WTC11 (cell line): ENCODE results near the gene BDKRB2.

Experiments used
- CBFB ChIP-seq: sonication (generic); formaldehyde crosslinking; IDR thresholded peaks from 2 replicates; pipeline ENCODE4 v1.8.1; 2022; ENCODE audit warnings: mild to moderate bottlenecking, low read depth, missing genetic modification reagents
- CTCF ChIP-seq: fragments of 200-600 bp; IDR thresholded peaks from 2 replicates; pipeline ENCODE4 v1.8.0; 2022; ENCODE audit warnings: antibody characterized with exemption
- FOXJ3 ChIP-seq: sonication (generic); formaldehyde crosslinking; IDR thresholded peaks from 2 replicates; pipeline ENCODE4 v1.9.0; 2021; ENCODE audit warnings: missing genetic modification reagents, mild to moderate bottlenecking, borderline replicate concordance
- FOXK1 ChIP-seq: sonication (generic); formaldehyde crosslinking; IDR thresholded peaks from 2 replicates; pipeline ENCODE4 v1.8.0; 2022; ENCODE audit warnings: mild to moderate bottlenecking, moderate library complexity, missing genetic modification reagents
- HMGXB4 ChIP-seq: sonication (generic); formaldehyde crosslinking; IDR thresholded peaks from 2 replicates; pipeline ENCODE4 v1.8.1; 2023; ENCODE audit warnings: mild to moderate bottlenecking, moderate library complexity, missing genetic modification reagents
- IRF1 ChIP-seq: sonication (generic); formaldehyde crosslinking; IDR thresholded peaks from 2 replicates; pipeline ENCODE4 v1.8.0; 2023; ENCODE audit warnings: missing genetic modification reagents
- JAZF1 ChIP-seq: fragments of 250-450 bp; sonication (Bioruptor Pico); IDR thresholded peaks from 2 replicates; pipeline ENCODE4 v1.9.0; 2021; ENCODE audit warnings: moderate library complexity, mild to moderate bottlenecking, inconsistent platforms
- MYBL2 ChIP-seq: sonication (generic); formaldehyde crosslinking; IDR thresholded peaks from 2 replicates; pipeline ENCODE4 v1.8.1; 2023; ENCODE audit warnings: mild to moderate bottlenecking, moderate library complexity, missing genetic modification reagents
- NFYB ChIP-seq: sonication (generic); formaldehyde crosslinking; conservative IDR thresholded peaks from 2 replicates; pipeline ENCODE4 v1.8.0; 2022; ENCODE audit warnings: low read depth, missing genetic modification reagents
- NR1H2 ChIP-seq: sonication (generic); formaldehyde crosslinking; IDR thresholded peaks from 2 replicates; pipeline ENCODE4 v1.9.0; 2021; ENCODE audit warnings: mild to moderate bottlenecking, moderate library complexity, missing genetic modification reagents
- SOX15 ChIP-seq: fragments of 250-450 bp; sonication (Bioruptor Pico); IDR thresholded peaks from 2 replicates; pipeline ENCODE4 v1.9.0; 2021; ENCODE audit warnings: mild to moderate bottlenecking
- TF ChIP-seq, protein P1 (sequence below): sonication (generic); formaldehyde crosslinking; IDR thresholded peaks from 2 replicates; pipeline ENCODE4 v1.8.1; 2022; ENCODE audit warnings: mild to moderate bottlenecking, missing genetic modification reagents, moderate library complexity, borderline replicate concordance
- TF ChIP-seq, protein P2 (sequence below): fragments of 250-450 bp; sonication (Bioruptor Pico); IDR thresholded peaks from 2 replicates; pipeline ENCODE4 v2.1.2; 2022; ENCODE audit warnings: mild to moderate bottlenecking, moderate library complexity
- TF ChIP-seq, protein P3 (sequence below): sonication (generic); formaldehyde crosslinking; IDR thresholded peaks from 2 replicates; pipeline ENCODE4 v1.8.1; 2022; ENCODE audit warnings: low read depth, mild to moderate bottlenecking, moderate library complexity, missing genetic modification reagents, borderline replicate concordance

GRCh38 chr14:96263347-96264199, 58.9 kb downstream of the BDKRB2 start:
- no peak for TF ChIP-seq CTCF
- no peak for TF ChIP-seq SOX15 (CRISPR knock-in tag)
- no peak for TF ChIP-seq FOXJ3
- TF ChIP-seq, protein P1, sequence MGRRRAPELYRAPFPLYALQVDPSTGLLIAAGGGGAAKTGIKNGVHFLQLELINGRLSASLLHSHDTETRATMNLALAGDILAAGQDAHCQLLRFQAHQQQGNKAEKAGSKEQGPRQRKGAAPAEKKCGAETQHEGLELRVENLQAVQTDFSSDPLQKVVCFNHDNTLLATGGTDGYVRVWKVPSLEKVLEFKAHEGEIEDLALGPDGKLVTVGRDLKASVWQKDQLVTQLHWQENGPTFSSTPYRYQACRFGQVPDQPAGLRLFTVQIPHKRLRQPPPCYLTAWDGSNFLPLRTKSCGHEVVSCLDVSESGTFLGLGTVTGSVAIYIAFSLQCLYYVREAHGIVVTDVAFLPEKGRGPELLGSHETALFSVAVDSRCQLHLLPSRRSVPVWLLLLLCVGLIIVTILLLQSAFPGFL (CRISPR knock-in tag), result no peak
- no peak for TF ChIP-seq CBFB
- no peak for TF ChIP-seq IRF1 (CRISPR knock-in tag)
- no peak for TF ChIP-seq HMGXB4
- TF ChIP-seq, protein P2, sequence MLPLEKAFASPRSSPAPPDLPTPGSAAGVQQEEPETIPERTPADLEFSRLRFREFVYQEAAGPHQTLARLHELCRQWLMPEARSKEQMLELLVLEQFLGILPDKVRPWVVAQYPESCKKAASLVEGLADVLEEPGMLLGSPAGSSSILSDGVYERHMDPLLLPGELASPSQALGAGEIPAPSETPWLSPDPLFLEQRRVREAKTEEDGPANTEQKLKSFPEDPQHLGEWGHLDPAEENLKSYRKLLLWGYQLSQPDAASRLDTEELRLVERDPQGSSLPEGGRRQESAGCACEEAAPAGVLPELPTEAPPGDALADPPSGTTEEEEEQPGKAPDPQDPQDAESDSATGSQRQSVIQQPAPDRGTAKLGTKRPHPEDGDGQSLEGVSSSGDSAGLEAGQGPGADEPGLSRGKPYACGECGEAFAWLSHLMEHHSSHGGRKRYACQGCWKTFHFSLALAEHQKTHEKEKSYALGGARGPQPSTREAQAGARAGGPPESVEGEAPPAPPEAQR (CRISPR knock-in tag), result no peak
- no peak for TF ChIP-seq NFYB
- TF ChIP-seq, protein P3, sequence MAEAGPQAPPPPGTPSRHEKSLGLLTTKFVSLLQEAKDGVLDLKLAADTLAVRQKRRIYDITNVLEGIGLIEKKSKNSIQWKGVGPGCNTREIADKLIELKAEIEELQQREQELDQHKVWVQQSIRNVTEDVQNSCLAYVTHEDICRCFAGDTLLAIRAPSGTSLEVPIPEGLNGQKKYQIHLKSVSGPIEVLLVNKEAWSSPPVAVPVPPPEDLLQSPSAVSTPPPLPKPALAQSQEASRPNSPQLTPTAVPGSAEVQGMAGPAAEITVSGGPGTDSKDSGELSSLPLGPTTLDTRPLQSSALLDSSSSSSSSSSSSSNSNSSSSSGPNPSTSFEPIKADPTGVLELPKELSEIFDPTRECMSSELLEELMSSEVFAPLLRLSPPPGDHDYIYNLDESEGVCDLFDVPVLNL (CRISPR knock-in tag), result no peak
- no peak for TF ChIP-seq NR1H2 (CRISPR knock-in tag)
- TF ChIP-seq FOXK1, result no peak
- TF ChIP-seq JAZF1, result no peak
- no peak for TF ChIP-seq MYBL2 (CRISPR knock-in tag)
